MCF 10A (cell line): ENCODE data around the gene IKZF3. TPM values are rescaled to one million over a fixed set of nuclear protein-coding genes. Genes with fewer than 3 reads are reported as not detected.

Source experiments
- BruUV-seq: library from RNA; stranded (reverse); fragments of 400-500 nt; replicated peaks from 2 replicates; lab custom pipeline; 2021; lab: Mats Ljungman, UMichigan
- CTCF ChIA-PET: fragments of 300-600 bp; sonication (Branson Sonifier 250); formaldehyde crosslinking; extraction: SDS; loops from one replicate; lab custom pipeline; 2021; ENCODE audit warnings: antibody characterized with exemption, inconsistent platforms; lab: Yijun Ruan, JAX
- POLR2A ChIA-PET: fragments of 300-600, 350-650 bp; sonication (Branson Sonifier 250); formaldehyde crosslinking; extraction: SDS; loops from one replicate; lab custom pipeline; 2020; ENCODE audit warnings: antibody characterized with exemption, inconsistent platforms; lab: Yijun Ruan, JAX
- DNase-seq: peaks from one replicate; pipeline ENCODE4 v3.0.0-alpha.2; 2018; ENCODE audit not compliant: unreplicated experiment
- H3K27ac Mint-ChIP-seq: one replicate; pipeline ENCODE4 v1.8.0; 2022; ENCODE audit warnings: mild to moderate bottlenecking, low read depth, mixed read lengths; ENCODE audit not compliant: unreplicated experiment
- H3K27me3 Mint-ChIP-seq: one replicate; pipeline ENCODE4 v1.8.0; 2022; ENCODE audit warnings: mixed read lengths; ENCODE audit not compliant: insufficient read depth, unreplicated experiment
- H3K36me3 Mint-ChIP-seq: one replicate; pipeline ENCODE4 v1.8.0; 2022; ENCODE audit warnings: mild to moderate bottlenecking, moderate library complexity, mixed read lengths; ENCODE audit not compliant: insufficient read depth, unreplicated experiment
- H3K4me1 Mint-ChIP-seq: one replicate; pipeline ENCODE4 v1.8.0; 2022; ENCODE audit warnings: mixed read lengths; ENCODE audit not compliant: insufficient read depth, unreplicated experiment
- H3K4me3 Mint-ChIP-seq: one replicate; pipeline ENCODE4 v1.8.0; 2022; ENCODE audit warnings: mild to moderate bottlenecking, moderate library complexity, mixed read lengths; ENCODE audit not compliant: unreplicated experiment
- H3K9me3 Mint-ChIP-seq: one replicate; pipeline ENCODE4 v1.8.0; 2022; ENCODE audit warnings: mixed read lengths; ENCODE audit not compliant: unreplicated experiment
- intact Hi-C: fragments of 100-400 bp; cut with micrococcal nuclease; formaldehyde crosslinking; loops from 2 replicates; pipeline ENCODE4 v1.14.1; 2022
- total RNA-seq: library from RNA; stranded (reverse); gene quantifications from 2 replicates; pipeline ENCODE4 v1.2.3, GENCODE V29; 2022
- TF ChIP-seq, protein P1 (sequence below): fragments of 200-600 bp; IDR thresholded peaks from one replicate; pipeline ENCODE4 v1.8.0; 2022; ENCODE audit warnings: antibody characterized with exemption, mild to moderate bottlenecking; ENCODE audit not compliant: unreplicated experiment

IKZF3 gene
- total RNA-seq, 1 experiment from 2014 or later = not detected

DNA sequence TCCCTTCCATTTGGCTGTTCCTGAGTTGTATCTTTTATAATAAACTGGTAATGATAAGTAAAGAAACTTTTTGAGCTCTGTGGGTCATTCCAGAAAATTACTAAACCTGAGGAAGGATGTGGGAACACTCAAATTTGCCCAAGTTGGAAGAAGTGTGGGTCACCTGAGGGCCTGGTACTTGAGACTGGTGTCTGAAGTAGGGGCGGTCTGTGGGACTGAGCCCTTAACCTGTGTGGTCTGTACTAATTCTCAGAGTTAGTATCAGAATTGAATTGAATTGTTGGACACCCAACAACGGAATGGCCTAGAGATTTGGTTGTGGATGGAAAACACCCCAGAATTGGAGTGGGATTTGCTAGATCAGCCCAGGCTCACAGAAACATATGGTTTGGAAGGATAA is 43.1 kb downstream of the IKZF3 start:
- H3K27ac Mint-ChIP-seq = no peak overlapping the region
- no TSS peak for BruUV-seq
- intact Hi-C loops = no loop called here
- no peaks in the 10 kb centered on the region for H3K36me3 Mint-ChIP-seq
- ChIA-PET POLR2A (interaction anchor here (0.6 kb wide), 1 partner anchor 20 kb away, joined by 4 read pairs; no protein-coding TSS in a partner anchor), CTCF (no interaction called here)
- no peaks in the 10 kb centered on the region for H3K4me1 Mint-ChIP-seq
- H3K4me3 Mint-ChIP-seq = no peak overlapping the region
- peaks cover 9% of the 10 kb centered on the region for H3K9me3 Mint-ChIP-seq
- no peak for DNase-seq
- TF ChIP-seq, protein P1, sequence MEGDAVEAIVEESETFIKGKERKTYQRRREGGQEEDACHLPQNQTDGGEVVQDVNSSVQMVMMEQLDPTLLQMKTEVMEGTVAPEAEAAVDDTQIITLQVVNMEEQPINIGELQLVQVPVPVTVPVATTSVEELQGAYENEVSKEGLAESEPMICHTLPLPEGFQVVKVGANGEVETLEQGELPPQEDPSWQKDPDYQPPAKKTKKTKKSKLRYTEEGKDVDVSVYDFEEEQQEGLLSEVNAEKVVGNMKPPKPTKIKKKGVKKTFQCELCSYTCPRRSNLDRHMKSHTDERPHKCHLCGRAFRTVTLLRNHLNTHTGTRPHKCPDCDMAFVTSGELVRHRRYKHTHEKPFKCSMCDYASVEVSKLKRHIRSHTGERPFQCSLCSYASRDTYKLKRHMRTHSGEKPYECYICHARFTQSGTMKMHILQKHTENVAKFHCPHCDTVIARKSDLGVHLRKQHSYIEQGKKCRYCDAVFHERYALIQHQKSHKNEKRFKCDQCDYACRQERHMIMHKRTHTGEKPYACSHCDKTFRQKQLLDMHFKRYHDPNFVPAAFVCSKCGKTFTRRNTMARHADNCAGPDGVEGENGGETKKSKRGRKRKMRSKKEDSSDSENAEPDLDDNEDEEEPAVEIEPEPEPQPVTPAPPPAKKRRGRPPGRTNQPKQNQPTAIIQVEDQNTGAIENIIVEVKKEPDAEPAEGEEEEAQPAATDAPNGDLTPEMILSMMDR = no peak
- H3K27me3 Mint-ChIP-seq = peaks cover 56% of the 10 kb centered on the region

DNA sequence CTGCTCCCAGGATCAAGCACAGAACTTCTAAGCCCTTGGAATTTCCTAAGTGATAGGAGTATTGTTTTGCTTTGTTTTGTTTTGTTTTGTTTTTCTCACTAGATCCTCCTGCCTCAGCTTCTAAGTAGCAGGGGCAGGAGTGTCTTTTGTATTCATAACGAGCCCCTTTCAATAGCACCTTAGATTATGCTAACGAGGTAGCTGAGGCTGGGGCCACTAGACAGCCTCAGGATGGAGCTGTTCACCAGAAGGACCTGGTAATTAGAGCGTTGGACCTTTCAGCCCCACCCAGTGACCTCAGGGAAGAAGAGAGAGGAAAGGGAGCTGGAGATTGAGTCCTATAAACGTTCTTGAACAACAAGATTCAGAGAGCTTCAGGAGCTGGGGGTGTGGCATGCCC is 43.6 kb downstream of the IKZF3 start:
- no peak overlapping the region for H3K4me3 Mint-ChIP-seq
- H3K27ac Mint-ChIP-seq = no peak overlapping the region
- TF ChIP-seq, protein P1 = no peak
- no TSS peak for BruUV-seq
- intact Hi-C loops = no loop called here
- no peak for DNase-seq
- peaks cover 9% of the 10 kb centered on the region for H3K9me3 Mint-ChIP-seq
- H3K4me1 Mint-ChIP-seq = no peaks in the 10 kb centered on the region
- ChIA-PET POLR2A (no interaction called here), CTCF (interaction anchor here (0.5 to 0.6 kb wide), 2 partner anchors 24 to 272 kb away, joined by 3 to 5 read pairs; no protein-coding TSS in a partner anchor)
- H3K36me3 Mint-ChIP-seq = no peaks in the 10 kb centered on the region
- peaks cover 51% of the 10 kb centered on the region for H3K27me3 Mint-ChIP-seq

GRCh38 chr17:39818358-39819000 is 45.6 kb downstream of the IKZF3 start:
- Mint-ChIP-seq H3K9me3 (peaks cover 9% of the 10 kb centered on the region), H3K36me3 (no peaks in the 10 kb centered on the region), H3K4me1 (no peaks in the 10 kb centered on the region), H3K27me3 (peaks cover 61% of the 10 kb centered on the region), H3K27ac (no peak overlapping the region), H3K4me3 (no peak overlapping the region)
- TF ChIP-seq, protein P1 = no peak
- ChIA-PET CTCF (no interaction called here), POLR2A (no interaction called here)
- no peak for DNase-seq
- intact Hi-C loops = no loop called here
- no TSS peak for BruUV-seq

DNA sequence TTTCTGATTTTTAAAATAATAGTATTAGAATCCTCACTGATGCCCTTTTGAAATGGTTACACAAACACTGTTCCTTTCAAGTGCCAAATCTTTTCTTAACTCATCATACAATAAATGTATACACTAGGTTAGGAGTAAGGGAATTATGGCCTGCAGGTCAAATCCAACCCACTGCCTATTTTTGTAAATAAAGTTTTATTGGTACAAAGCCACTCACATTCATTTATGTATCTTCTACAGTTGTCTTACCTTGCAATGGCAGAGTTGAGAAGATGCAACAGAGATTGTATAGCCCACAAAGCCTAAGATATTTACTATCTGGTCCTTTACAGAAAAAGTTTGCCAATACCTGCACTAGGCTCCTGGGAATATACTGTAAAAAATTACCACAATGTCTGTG is 47.8 kb downstream of the IKZF3 start:
- H3K27ac Mint-ChIP-seq = no peak overlapping the region
- H3K4me1 Mint-ChIP-seq = no peaks in the 10 kb centered on the region
- no peak overlapping the region for H3K4me3 Mint-ChIP-seq
- intact Hi-C loops = no loop called here
- TF ChIP-seq, protein P1 = no peak
- no TSS peak for BruUV-seq
- CTCF ChIA-PET = no interaction called here
- H3K27me3 Mint-ChIP-seq = peaks cover 62% of the 10 kb centered on the region
- POLR2A ChIA-PET = interaction anchor here (0.7 kb wide), 1 partner anchor 253 kb away, joined by 3 read pairs; no protein-coding TSS in a partner anchor
- H3K9me3 Mint-ChIP-seq = no peaks in the 10 kb centered on the region
- no peaks in the 10 kb centered on the region for H3K36me3 Mint-ChIP-seq
- DNase-seq = no peak
